Glomerular visceral epithelial cell (primary cell): ENCODE data around the gene FRAS1.
A peak's percentile ranks its signal among the peaks of the same experiment; 100 is the strongest.
"Not testable (repeated sequence)": the region's sequence is repeated elsewhere in the genome, so short reads cannot be mapped to it uniquely, and the experiment has no call there.

Experiments
- DNase-seq: peaks from one replicate; pipeline ENCODE4 v3.0.0-alpha.2; 2016; ENCODE audit errors: extremely low spot score

The FRAS1 gene, protein sequence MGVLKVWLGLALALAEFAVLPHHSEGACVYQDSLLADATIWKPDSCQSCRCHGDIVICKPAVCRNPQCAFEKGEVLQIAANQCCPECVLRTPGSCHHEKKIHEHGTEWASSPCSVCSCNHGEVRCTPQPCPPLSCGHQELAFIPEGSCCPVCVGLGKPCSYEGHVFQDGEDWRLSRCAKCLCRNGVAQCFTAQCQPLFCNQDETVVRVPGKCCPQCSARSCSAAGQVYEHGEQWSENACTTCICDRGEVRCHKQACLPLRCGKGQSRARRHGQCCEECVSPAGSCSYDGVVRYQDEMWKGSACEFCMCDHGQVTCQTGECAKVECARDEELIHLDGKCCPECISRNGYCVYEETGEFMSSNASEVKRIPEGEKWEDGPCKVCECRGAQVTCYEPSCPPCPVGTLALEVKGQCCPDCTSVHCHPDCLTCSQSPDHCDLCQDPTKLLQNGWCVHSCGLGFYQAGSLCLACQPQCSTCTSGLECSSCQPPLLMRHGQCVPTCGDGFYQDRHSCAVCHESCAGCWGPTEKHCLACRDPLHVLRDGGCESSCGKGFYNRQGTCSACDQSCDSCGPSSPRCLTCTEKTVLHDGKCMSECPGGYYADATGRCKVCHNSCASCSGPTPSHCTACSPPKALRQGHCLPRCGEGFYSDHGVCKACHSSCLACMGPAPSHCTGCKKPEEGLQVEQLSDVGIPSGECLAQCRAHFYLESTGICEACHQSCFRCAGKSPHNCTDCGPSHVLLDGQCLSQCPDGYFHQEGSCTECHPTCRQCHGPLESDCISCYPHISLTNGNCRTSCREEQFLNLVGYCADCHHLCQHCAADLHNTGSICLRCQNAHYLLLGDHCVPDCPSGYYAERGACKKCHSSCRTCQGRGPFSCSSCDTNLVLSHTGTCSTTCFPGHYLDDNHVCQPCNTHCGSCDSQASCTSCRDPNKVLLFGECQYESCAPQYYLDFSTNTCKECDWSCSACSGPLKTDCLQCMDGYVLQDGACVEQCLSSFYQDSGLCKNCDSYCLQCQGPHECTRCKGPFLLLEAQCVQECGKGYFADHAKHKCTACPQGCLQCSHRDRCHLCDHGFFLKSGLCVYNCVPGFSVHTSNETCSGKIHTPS (N-terminal part only)

GRCh38 chr4:78057135-78057599 is at the start of gene FRAS1:
TSS of gene FRAS1 (plus strand) at chr4:78057323. CDS start at chr4:78058010, 687 bp downstream.
- DNase-seq: peak; percentile 50

- DNase-seq: not testable (repeated sequence)
These were observed 46.1 kb upstream of the FRAS1 start for GRCh38 chr4:78011003-78011402.

GRCh38 chr4:78014889-78015886 is 41.9 kb upstream of the FRAS1 start:
- no peak for DNase-seq

- DNase-seq: no peak
These were observed 38.7 kb upstream of the FRAS1 start for GRCh38 chr4:78018271-78019049.

DNA sequence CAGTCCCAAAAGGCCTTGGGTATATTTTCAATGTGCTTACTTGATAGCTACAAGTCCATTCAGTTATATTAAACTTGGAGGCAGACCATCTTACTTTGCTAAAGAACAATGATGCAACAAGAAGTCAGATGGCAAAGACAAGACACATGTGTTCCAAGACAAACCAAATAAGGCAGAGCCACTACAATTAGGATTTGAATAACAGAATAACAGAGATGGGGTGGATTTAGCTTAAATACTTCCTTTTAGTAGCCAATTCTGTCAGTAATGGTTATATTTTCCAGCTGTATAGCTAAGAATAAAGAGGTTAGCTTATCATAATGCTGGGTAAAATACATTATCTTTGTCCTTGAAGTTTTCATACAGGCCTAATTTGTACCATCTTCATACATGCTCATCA is 37.7 kb upstream of the FRAS1 start:
- no peak for DNase-seq

- DNase-seq: no peak
These were observed 36.4 kb upstream of the FRAS1 start for GRCh38 chr4:78020677-78021076.

DNA sequence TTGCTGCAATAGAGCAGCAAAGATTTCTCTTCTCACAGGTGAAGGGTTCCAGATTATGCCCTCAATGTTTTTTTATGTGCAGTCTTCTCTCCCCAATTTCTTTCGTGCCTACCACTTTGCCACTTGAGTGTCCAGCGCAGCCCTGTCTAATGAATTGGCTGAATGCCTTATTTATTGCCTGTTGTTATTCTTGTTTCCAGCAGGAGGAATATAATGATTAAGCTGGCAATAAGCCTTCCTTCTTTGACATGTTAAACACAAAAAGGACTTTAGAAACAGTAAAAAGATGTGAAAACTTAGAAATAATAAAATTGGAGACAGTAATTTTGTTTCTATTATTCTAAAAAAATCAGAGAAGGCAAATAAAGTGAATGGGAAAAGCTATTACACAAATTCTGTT is 34.6 kb upstream of the FRAS1 start:
- DNase-seq: no peak

- DNase-seq: no peak
These were observed 33.0 kb upstream of the FRAS1 start for GRCh38 chr4:78024085-78024484.

DNA sequence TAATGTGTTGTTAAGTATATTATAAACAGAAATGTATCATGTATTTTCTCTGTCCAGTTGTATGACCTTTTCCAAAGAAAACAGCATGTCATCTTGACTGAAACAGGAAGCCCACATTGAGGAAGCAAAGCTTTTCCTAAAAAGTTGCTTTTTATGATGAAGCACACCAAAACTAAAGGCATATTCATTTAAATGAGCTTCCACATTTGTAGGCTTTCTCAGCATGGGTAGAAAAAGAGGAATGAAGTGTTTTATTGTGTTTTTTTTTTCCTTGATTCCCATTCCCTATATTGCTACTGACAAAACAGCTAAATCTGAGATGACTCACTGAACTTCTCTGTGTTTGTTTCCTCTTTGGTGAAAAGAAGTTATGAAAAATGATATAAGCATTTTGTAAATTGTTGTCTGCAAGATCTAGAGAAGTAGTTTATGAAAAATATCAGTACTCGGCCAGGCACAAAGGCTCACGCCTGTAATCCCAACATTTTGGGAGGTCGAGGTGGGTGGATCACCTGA is 32.5 kb upstream of the FRAS1 start:
- no peak for DNase-seq

- DNase-seq: no peak
These were observed 25.6 kb upstream of the FRAS1 start for GRCh38 chr4:78031417-78031950.

DNA sequence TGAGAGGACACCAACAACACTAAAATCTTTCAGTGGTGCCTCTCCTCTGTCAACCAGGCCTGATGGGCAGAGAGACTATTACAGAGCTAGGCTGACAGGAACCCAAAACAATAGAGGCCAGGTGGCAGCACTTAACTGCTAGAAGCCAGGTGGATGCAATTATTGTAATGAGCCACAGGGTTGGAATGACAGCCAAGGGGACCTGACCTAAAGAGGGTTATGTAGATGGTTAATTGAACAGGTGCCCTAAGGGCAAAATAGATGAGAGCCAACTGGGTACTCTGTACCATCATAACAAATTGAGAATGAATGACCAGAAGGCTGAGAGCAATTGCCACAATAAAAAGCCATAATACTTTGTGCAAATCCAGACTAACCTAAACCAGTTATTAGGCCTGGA is 24.7 kb upstream of the FRAS1 start:
- DNase-seq: no peak

DNA sequence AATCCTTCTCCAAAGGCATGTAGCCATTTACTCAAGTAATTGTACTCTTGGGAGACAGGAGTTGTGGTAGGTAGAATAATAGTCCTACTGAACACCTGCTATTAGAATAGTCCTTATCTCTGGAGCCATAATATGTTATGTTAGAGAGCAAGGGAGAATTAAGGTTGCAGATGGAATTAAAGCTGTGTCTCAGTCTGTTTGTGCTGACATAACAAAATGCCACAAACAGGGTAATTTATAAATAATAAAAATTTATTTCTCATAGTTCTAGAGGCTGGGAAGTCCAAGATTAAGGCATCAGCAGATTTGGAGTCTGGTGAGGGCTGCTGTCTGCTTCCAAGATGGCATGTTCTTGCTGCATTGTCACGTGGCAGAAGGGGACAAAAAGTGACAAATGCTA is 24.2 kb upstream of the FRAS1 start:
- DNase-seq: no peak

- peak; percentile 13 for DNase-seq
These were observed 23.3 kb upstream of the FRAS1 start for GRCh38 chr4:78033861-78034260.

DNA sequence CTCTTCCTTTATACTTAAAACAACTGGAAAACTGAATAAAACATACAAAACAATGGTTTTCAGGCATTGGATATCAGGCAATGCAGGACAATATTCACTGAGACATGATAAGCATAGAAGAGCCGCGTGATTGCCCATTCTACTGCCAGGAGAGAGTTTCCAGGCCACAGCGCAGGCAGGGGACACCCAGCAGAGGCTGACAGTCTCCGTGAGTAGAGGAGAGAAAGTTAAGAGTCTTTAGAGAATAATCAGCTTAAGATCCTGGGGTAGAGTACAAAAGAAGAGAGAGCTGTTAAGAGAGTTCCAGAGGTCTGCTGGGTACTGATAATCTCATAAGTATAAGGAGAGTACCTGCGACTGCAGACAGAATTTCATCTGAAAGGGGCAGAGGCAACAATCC is 18.4 kb upstream of the FRAS1 start:
- no peak for DNase-seq

DNA sequence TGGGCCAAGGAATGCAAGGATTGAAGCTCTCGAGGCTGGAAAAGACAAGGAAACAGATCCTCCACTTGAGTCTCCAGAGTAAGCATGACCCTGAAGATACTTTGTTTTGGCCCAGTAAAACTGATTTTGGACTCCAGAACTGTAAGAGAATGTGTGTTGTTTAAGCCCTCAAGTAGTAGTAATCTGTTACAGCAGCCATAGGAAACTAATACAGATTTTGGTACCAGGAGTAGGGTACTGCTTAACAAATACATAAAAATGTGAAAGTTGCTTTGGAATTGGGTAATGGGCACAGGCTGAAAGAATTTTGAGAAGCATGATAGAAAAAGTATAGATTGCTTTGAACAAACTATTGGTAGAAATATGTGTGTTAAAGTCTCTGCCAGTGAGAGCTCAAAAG is 17.4 kb upstream of the FRAS1 start:
- no peak for DNase-seq

- DNase-seq: no peak
These were observed 16.7 kb upstream of the FRAS1 start for GRCh38 chr4:78040431-78040830.

DNA sequence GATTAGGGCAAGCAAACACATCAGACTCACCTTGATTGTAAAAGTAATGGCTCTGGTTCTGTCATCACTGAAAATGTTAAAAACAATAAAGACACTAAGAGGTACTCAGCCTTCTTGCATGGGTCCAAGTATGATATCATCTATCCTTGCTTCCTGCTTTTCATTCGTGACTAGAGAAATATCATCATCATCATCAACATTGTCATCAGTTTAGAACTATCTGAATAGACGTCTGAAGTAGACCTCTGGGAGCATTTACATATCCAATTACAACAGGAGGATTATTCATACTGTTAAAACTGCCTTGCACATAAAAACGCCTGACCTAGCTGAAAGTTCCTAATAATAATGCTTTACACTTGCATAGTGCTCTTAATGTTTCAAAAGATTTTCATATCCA is 9.8 kb upstream of the FRAS1 start:
- no peak for DNase-seq

DNA sequence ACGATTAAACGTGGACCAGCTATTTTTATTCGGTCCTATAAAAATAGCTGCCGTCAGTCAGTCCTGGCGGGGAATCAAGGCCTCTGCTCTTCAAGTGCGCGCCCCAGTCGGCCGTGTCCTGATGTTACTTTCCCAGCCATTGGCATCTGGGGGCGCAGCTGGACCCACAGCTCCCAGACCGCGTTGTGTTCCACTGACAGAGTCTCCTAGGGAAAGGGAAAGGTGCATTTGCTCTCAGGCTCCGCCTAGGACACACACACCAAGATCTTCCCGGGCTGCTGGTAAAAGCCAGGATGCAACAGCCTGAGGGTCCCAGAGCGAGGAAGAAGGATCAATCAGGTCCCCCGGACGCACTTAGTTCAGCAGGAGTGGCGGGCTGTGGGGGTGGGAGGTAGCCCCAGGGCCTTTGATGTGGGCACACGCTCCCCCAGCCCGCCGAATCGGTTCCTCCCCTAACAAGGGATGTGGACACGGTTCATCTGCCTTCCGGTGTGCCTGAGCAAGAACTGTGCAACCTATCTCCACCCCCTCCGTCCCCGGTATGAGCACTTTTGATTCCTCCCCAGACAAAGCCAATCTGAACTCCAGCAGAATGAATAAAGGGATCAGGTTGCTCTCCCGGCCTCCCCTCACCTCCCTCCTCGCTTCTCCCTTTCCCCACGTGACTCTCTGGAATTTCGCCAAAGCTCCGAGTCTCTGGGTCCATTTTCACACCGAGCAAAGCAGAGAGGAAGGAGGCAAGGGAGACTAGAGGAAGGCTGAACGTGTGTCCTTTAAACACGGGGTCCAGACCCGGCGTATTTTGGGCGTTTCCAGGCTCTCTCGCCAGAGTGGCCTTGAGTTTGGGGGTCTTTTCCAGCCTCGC is 626 bp upstream of the FRAS1 start:
- DNase-seq: peak; percentile 93
